ACHN (cell line): ENCODE results near the gene ARL6IP5.

Experiments used
- DNase-seq: peaks from one replicate; pipeline ENCODE4 v3.0.0-alpha.2; 2015
- in situ Hi-C: cut with HindIII; loops from 2 replicates; pipeline ENCODE4 v1.10.0; 2017; ENCODE audit warnings: low sequenced_read_pairs, low pct_ligation_motif_present, low pct_unique_long_range_greater_than_20kb

The ARL6IP5 gene

GRCh38 chr3:69084326-69085167, at the start of gene ARL6IP5:
TSS of gene ARL6IP5 (plus strand) at chr3:69084937. CDS start at chr3:69085048, 111 bp downstream.
- in situ Hi-C loops = no loop called here
- peak; percentile 89 for DNase-seq

GRCh38 chr3:69044608-69045007, 40.1 kb upstream of the ARL6IP5 start:
- in situ Hi-C loops = no loop called here

GRCh38 chr3:69048990-69049389, 35.7 kb upstream of the ARL6IP5 start:
- DNase-seq = no peak
- in situ Hi-C loops = no loop called here

More at GRCh38 chr3:69044608-69045007, 40.1 kb upstream of the ARL6IP5 start:
- DNase-seq = no peak

GRCh38 chr3:69051756-69052471, 32.8 kb upstream of the ARL6IP5 start, which contains the start of gene TMF1:
TSS of gene TMF1 (minus strand) at chr3:69052333. CDS start at chr3:69052086, 247 bp downstream.
- peak; percentile 99 for DNase-seq

GRCh38 chr3:69052472-69052898, 32.3 kb upstream of the ARL6IP5 start:
- in situ Hi-C loops = no loop called here
- no peak for DNase-seq

More at GRCh38 chr3:69051756-69052471, 32.8 kb upstream of the ARL6IP5 start, which contains the start of gene TMF1:
- in situ Hi-C loops = no loop called here

- no peak for DNase-seq
- in situ Hi-C loops = no loop called here
Observed at GRCh38 chr3:69058180-69058946, 26.4 kb upstream of the ARL6IP5 start.

GRCh38 chr3:69058947-69059224, 25.9 kb upstream of the ARL6IP5 start:
- DNase-seq = no peak
- in situ Hi-C loops = no loop called here

- DNase-seq = no peak
- in situ Hi-C loops = no loop called here
Observed at GRCh38 chr3:69059688-69060087, 25.0 kb upstream of the ARL6IP5 start.

- in situ Hi-C loops = no loop called here
- DNase-seq = no peak
Observed at GRCh38 chr3:69063636-69064035, 21.1 kb upstream of the ARL6IP5 start.

GRCh38 chr3:69065318-69065964, 19.3 kb upstream of the ARL6IP5 start:
- no peak for DNase-seq
- in situ Hi-C loops = no loop called here

- no peak for DNase-seq
- in situ Hi-C loops = no loop called here
Observed at GRCh38 chr3:69066121-69066520, 18.6 kb upstream of the ARL6IP5 start.

GRCh38 chr3:69072928-69073327, 11.8 kb upstream of the ARL6IP5 start:
- DNase-seq = no peak
- in situ Hi-C loops = no loop called here

GRCh38 chr3:69079269-69080159, 5.2 kb upstream of the ARL6IP5 start:
- in situ Hi-C loops = no loop called here
- DNase-seq = no peak

- peak; percentile 85 for DNase-seq
- in situ Hi-C loops = no loop called here
Observed at GRCh38 chr3:69080233-69080920, 4.4 kb upstream of the ARL6IP5 start, which contains the start of gene UBA3. TSS of gene UBA3 (minus strand) at chr3:69080365. CDS start at chr3:69080353, 12 bp downstream.

GRCh38 chr3:69081583-69082262, 3.0 kb upstream of the ARL6IP5 start:
- in situ Hi-C loops = no loop called here

GRCh38 chr3:69082361-69082760, 2.4 kb upstream of the ARL6IP5 start:
- in situ Hi-C loops = no loop called here
- no peak for DNase-seq

More at GRCh38 chr3:69081583-69082262, 3.0 kb upstream of the ARL6IP5 start:
- peak; percentile 71 for DNase-seq
